ENCODE measurements around the gene ZMYM2.

ZMYM2 gene

GRCh38 chr13:20049558-20050473 lies 91.3 kb downstream of the ZMYM2 start:
- DNase-seq: no peak

GRCh38 chr13:20051366-20051765 lies 92.8 kb downstream of the ZMYM2 start:
- DNase-seq: no peak

GRCh38 chr13:20053016-20053415 lies 94.5 kb downstream of the ZMYM2 start:
- no peak for DNase-seq

GRCh38 chr13:20053891-20054290 lies 95.4 kb downstream of the ZMYM2 start:
- DNase-seq: no peak

GRCh38 chr13:20054586-20054985 lies 96.1 kb downstream of the ZMYM2 start:
- no peak for DNase-seq

- no peak for DNase-seq
Measured at GRCh38 chr13:20057214-20057613, 98.7 kb downstream of the ZMYM2 start.

GRCh38 chr13:20057963-20058362 lies 99.4 kb downstream of the ZMYM2 start:
- DNase-seq: no peak

- no peak for DNase-seq
Measured at GRCh38 chr13:20058476-20058875, 99.9 kb downstream of the ZMYM2 start.

GRCh38 chr13:20064128-20064527 lies 105.6 kb downstream of the ZMYM2 start:
- DNase-seq: no peak

- DNase-seq: no peak
Measured at GRCh38 chr13:20065516-20065915, 107.0 kb downstream of the ZMYM2 start.

GRCh38 chr13:20069956-20070355 lies 111.4 kb downstream of the ZMYM2 start:
- DNase-seq: no peak

- no peak for DNase-seq
Measured at GRCh38 chr13:20073775-20074174, 115.2 kb downstream of the ZMYM2 start.

- no peak for DNase-seq
Measured at GRCh38 chr13:20074966-20075365, 116.4 kb downstream of the ZMYM2 start.

- no peak for DNase-seq
Measured at GRCh38 chr13:20077086-20077485, 118.6 kb downstream of the ZMYM2 start.

GRCh38 chr13:20080377-20081164 lies 122.0 kb downstream of the ZMYM2 start:
- DNase-seq: no peak

- DNase-seq: no peak
Measured at GRCh38 chr13:20090349-20090748, 131.8 kb downstream of the ZMYM2 start.

- no peak for DNase-seq
Measured at GRCh38 chr13:20093951-20094350, 135.4 kb downstream of the ZMYM2 start.

GRCh38 chr13:20099319-20099718 lies 140.8 kb downstream of the ZMYM2 start:
- no peak for DNase-seq

GRCh38 chr13:20101467-20102316 lies 143.2 kb downstream of the ZMYM2 start:
- no peak for DNase-seq

GRCh38 chr13:20102525-20103180 lies 144.1 kb downstream of the ZMYM2 start:
- DNase-seq: no peak

GRCh38 chr13:20105161-20105689 lies 146.7 kb downstream of the ZMYM2 start:
- no peak for DNase-seq

GRCh38 chr13:20106742-20107141 lies 148.2 kb downstream of the ZMYM2 start:
- no peak for DNase-seq
